ENCODE data around the gene CLSTN1. TPM values are rescaled to one million over a fixed set of nuclear protein-coding genes. Genes with fewer than 3 reads are reported as not detected.

Gene CLSTN1
- total and polyA plus RNA-seq, 10 of the 15 experiments (the other 5 are each of a cell fraction or from before 2014, with no cell fraction given) = 2.7 to 64.4 (median 23.2) TPM

- TF ChIP-seq PAX5 (IDR thresholded peaks at IDR 0.05; ENCODE audit: borderline replicate concordance, low read depth, low read length) = no peak
- no peak for TF ChIP-seq CHD2 (IDR thresholded peaks at IDR 0.05; ENCODE audit: borderline replicate concordance, low read depth, low read length)
- TF ChIP-seq NFXL1 (IDR thresholded peaks at IDR 0.05; ENCODE audit: borderline replicate concordance) = no peak
- no peak for TF ChIP-seq ZNF384 (IDR thresholded peaks at IDR 0.05; ENCODE audit: borderline replicate concordance, low read depth, low read length)
- no peak for TF ChIP-seq SRF (IDR thresholded peaks at IDR 0.05; ENCODE audit: low read depth in 2 of 2, low read length in 2 of 2)
Observed at GRCh38 chr1:9764550-9764949, 59.2 kb downstream of the CLSTN1 start (continued).

- Histone ChIP-seq H3K79me2 (ENCODE audit: control insufficient read depth, insufficient read depth, low read length) (no peaks in the 10 kb centered on the region; the same call in 1 of the 2 replicates), H3K4me2 (ENCODE audit: control insufficient read depth, insufficient read depth) (no peak overlapping the region), H3K9me3 (replicated peaks; ENCODE audit: control insufficient read depth, insufficient read depth, low read length) (no peaks in the 10 kb centered on the region), H3K27ac (ENCODE audit: control insufficient read depth, insufficient read depth) (no peak overlapping the region), H3K9ac (ENCODE audit: control insufficient read depth, insufficient read depth, low read length) (no peak overlapping the region), H3K4me1 (ENCODE audit: control insufficient read depth, insufficient read depth, low read length) (no peaks in the 10 kb centered on the region), H3K36me3 (ENCODE audit: control insufficient read depth in 2 of 2, insufficient read depth in 2 of 2, low read length in 1 of 2) (peaks cover 2% of the 10 kb centered on the region in 2 experiments; a peak in 2 of 4 replicates), H3K27me3 (replicated peaks in 1 of 2; ENCODE audit: control insufficient read depth in 2 of 2, insufficient read depth in 2 of 2, low read length in 1 of 2) (no peaks in the 10 kb centered on the region), H4K20me1 (ENCODE audit: control insufficient read depth, insufficient read depth) (no peaks in the 10 kb centered on the region), H2AFZ (ENCODE audit: control insufficient read depth, low read depth, low read length) (no peak overlapping the region), H3K4me3 (no peak overlapping the region)
- DNase-seq (ENCODE audit: low read depth, low spot score) (no peak), ATAC-seq (no peak), FAIRE-seq (no peak)
- 94% methylated on average over 2 of the region's 2 CpGs for WGBS (ENCODE audit: insufficient coverage, insufficient replicate concordance, low lambda C conversion rate, missing lambda C conversion rate)
- ChIA-PET CTCF (no interaction called here), SMC1A (ENCODE audit: uncharacterized antibody, unreplicated experiment) (interaction anchor here (1.4 kb wide), 1 partner anchor 21 kb away, joined by 4 read pairs; no protein-coding TSS in a partner anchor), POLR2A (interaction anchor here (0.7 kb wide), 1 partner anchor 17 kb away, joined by 3 read pairs; no protein-coding TSS in a partner anchor), RAD21 (ENCODE audit: unreplicated experiment) (interaction anchor here (0.6 kb wide), 1 partner anchor 28 kb away, joined by 4 read pairs; no protein-coding TSS in a partner anchor)
- BruUV-seq (replicated peaks) = no TSS peak
- in situ Hi-C loops (cut with MboI) (no loop called here), intact Hi-C loops (cut with micrococcal nuclease; ENCODE audit: unreplicated experiment) (no loop called here)
- TF ChIP-seq SMAD5 (IDR thresholded peaks at IDR 0.05; ENCODE audit: low read depth) (no peak), SIX5 (IDR thresholded peaks at IDR 0.05; ENCODE audit: low read depth, low read length, severe bottlenecking) (no peak), EGR1 (IDR thresholded peaks at IDR 0.05; ENCODE audit: borderline replicate concordance in 1 of 2, low read depth in 2 of 2, low read length in 2 of 2) (no peak), MEF2B (IDR thresholded peaks at IDR 0.05; ENCODE audit: partially characterized antibody, poor library complexity, severe bottlenecking) (no peak), RELA (IDR thresholded peaks at IDR 0.05; ENCODE audit: borderline replicate concordance, partially characterized antibody) (no peak), CHD2 (IDR thresholded peaks at IDR 0.05; ENCODE audit: borderline replicate concordance, low read depth, low read length) (no peak), FOXM1 (IDR thresholded peaks at IDR 0.05; ENCODE audit: low read depth, low read length) (no peak), NBN (IDR thresholded peaks at IDR 0.05) (no peak), CBX5 (IDR thresholded peaks at IDR 0.05; ENCODE audit: low read depth) (no peak), CUX1 (IDR thresholded peaks at IDR 0.05; ENCODE audit: insufficient replicate concordance, low read depth, low read length) (no peak), MTA2 (IDR thresholded peaks at IDR 0.05; ENCODE audit: low read depth) (no peak), IKZF1 (conservative IDR thresholded peaks at IDR 0.05) (no peak), RFX5 (IDR thresholded peaks at IDR 0.05; ENCODE audit: low read depth, low read length) (no peak), MLLT1 (IDR thresholded peaks at IDR 0.05) (no peak)
Observed at GRCh38 chr1:9763914-9764313, 59.9 kb downstream of the CLSTN1 start.
